ENCODE measurements around the gene DCAF16.
"Not testable (repeated sequence)": the region's sequence is repeated elsewhere in the genome, so short reads cannot be mapped to it uniquely, and the experiment has no call there.

Gene DCAF16

DNA sequence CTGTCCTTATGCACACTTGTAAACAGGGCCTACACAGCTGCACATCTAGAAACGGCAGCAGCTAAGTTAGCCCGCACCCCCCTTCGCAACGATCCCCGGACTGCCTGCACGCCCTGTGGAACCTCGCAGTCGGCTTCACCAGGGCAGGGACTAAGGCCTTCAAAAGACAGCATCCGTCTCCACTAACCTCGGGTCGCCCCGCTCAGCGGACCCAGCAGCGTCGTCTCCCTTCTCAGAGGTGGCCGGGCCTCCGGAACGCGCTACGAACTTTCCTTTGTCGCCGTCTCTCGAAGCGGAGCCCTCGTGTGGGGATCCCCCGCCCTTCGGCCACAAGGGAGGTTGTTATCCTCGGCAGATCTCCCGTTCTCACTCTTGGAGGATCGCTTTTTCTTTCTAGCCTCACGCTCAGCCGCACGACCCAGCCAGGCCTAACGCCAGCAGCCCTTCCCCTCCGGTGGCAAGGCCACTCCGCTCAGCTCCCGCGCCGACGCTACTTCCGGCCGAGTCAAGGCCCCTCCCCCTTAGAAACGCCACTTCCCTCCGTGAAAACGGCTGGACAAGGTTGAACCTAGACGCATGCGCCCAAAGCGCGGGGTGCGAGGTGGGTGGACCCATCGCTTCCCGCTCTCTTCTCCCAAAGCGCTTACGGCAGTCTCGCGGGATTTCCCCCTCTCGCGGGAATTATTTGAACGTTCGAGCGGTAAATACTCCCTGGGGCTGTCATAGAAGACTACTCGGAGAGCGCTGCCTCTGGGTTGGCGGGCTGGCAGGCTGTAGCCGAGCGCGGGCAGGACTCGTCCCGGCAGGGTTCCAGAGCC lies at the start of gene DCAF16, which contains the start of gene NCAPG:
Gene DCAF16, minus strand, starts transcription at position 498 of the 818 bp plus-strand sequence. CDS start 6,616 bp downstream, outside the sequence.
Gene NCAPG, plus strand, starts transcription at position 720 of the 818 bp plus-strand sequence. CDS start 99 bp downstream, outside the sequence.
- peak within 1 kb of the TSS; percentile 58 for H3K4me3 ChIP-seq (replicated peaks; ENCODE audit: low read depth, low read length)
- TF ChIP-seq, protein P1, sequence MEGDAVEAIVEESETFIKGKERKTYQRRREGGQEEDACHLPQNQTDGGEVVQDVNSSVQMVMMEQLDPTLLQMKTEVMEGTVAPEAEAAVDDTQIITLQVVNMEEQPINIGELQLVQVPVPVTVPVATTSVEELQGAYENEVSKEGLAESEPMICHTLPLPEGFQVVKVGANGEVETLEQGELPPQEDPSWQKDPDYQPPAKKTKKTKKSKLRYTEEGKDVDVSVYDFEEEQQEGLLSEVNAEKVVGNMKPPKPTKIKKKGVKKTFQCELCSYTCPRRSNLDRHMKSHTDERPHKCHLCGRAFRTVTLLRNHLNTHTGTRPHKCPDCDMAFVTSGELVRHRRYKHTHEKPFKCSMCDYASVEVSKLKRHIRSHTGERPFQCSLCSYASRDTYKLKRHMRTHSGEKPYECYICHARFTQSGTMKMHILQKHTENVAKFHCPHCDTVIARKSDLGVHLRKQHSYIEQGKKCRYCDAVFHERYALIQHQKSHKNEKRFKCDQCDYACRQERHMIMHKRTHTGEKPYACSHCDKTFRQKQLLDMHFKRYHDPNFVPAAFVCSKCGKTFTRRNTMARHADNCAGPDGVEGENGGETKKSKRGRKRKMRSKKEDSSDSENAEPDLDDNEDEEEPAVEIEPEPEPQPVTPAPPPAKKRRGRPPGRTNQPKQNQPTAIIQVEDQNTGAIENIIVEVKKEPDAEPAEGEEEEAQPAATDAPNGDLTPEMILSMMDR (IDR thresholded peaks at IDR 0.05; ENCODE audit: low read depth, low read length, missing control alignments) = no peak

DNA sequence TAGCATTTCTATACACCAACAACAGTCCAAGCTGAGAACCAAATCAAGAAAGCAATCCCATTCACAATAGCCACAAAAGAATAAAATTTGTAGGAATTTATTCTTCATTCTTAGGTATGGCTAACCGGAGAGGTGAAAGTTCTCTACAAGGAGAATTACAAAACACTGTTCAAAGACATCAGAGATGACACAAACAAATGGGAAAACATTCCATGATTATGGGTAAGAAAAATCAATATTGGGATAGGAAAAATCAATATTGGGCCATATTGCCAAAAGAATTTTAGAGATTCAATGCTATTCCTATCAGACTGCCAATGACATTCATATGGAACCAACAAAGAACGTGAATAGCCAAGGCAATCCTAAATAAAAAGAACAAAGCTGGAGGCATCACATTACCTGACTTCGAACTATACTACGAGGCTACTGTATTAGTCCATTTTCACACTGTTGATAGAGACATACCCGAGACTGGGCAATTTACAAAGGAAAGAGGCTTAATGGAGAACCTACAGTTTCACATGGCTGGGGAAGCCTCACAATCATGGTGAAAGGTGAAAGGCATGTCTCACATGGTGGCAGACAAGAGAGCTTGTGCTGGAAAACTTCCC lies 49.3 kb upstream of the DCAF16 start:
- TF ChIP-seq, protein P1 (IDR thresholded peaks at IDR 0.05; ENCODE audit: low read depth, low read length, missing control alignments) = no peak
- no peak for DNase-seq (ENCODE audit: extremely low read depth, low read depth)
- no peak overlapping the region for H3K4me3 ChIP-seq (replicated peaks; ENCODE audit: low read depth, low read length)

More for the DNA sequence above, at the start of gene DCAF16, which contains the start of gene NCAPG:
- peak; percentile 97 for DNase-seq (ENCODE audit: extremely low read depth, low read depth)

DNA sequence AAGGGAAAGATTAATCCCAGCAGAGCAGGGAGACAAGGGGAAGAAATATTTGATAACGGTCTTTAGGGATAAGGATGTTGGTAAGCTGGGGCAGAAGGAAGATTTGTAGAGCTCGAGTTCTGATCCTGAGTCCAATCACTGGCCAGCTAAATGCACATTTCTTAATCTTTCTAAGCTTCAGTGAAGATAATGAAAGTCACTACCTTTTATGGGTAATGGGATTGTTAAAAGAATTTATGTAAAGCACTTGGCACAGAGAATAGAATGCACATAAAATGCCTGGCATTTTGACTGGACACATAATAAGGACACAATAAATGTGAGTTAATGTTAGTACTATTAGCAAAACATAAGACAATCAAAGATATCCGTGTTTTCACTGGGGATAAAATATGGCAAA lies 43.5 kb upstream of the DCAF16 start:
- TF ChIP-seq, protein P1 (IDR thresholded peaks at IDR 0.05; ENCODE audit: low read depth, low read length, missing control alignments) = no peak
- DNase-seq (ENCODE audit: extremely low read depth, low read depth) = no peak
- H3K4me3 ChIP-seq (replicated peaks; ENCODE audit: low read depth, low read length) = no peak overlapping the region

DNA sequence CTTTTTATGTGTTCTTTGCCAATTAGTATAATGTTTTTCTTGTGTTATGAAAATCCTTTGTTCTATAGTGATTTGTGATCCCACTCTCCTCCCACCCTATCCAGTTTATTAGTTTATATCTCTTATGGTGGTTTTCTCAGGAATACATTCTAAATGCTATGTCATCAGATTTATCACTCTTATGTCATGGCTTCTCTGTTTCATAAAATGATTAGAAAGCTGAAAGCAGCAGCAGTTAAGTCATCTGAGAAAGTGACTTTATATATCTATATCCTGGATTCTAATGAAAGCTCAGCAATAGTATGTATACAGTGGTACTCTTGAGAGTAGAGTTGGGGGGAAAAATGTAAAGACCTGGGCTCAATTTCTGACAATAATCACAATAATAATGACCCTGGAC lies 41.4 kb upstream of the DCAF16 start:
- TF ChIP-seq, protein P1 (IDR thresholded peaks at IDR 0.05; ENCODE audit: low read depth, low read length, missing control alignments) = no peak
- no peak overlapping the region for H3K4me3 ChIP-seq (replicated peaks; ENCODE audit: low read depth, low read length)
- no peak for DNase-seq (ENCODE audit: extremely low read depth, low read depth)

DNA sequence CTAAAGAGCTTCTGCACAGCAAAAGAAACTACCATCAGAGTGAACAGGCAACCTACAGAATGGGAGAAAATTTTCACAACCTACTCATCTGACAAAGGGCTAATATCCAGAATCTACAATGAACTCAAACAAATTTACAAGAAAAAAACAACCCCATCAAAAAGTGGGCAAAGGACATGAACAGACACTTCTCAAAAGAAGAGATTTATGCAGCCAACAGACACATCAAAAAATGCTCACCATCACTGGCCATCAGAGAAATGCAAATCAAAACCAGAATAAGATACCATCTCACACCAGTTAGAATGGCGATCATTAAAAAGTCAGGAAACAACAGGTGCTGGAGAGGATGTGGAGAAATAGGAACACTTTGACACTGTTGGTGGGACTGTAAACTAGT lies 39.7 kb upstream of the DCAF16 start:
- not testable (repeated sequence) for DNase-seq (ENCODE audit: extremely low read depth, low read depth); H3K4me3 ChIP-seq (replicated peaks; ENCODE audit: low read depth, low read length)

DNA sequence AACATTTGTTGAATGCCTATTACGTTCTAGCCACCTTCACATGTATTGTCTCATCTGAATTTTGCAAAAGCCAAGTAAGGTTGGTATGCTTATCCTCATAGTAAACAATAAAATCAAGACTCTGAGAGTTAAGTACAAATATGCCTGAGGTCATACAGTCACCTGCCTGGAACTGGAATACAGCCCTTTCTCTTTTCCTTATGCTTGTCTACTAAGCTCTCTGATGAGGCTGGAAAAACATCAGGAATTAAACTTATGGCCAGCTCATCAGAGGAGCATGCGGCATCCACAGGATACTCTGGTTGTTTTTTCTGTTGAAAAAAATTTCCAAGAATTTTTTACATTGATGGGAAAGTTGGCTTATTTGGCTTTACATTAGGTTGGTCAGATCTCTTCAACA lies 35.7 kb upstream of the DCAF16 start:
- H3K4me3 ChIP-seq (replicated peaks; ENCODE audit: low read depth, low read length) = no peak overlapping the region
- TF ChIP-seq, protein P1 (IDR thresholded peaks at IDR 0.05; ENCODE audit: low read depth, low read length, missing control alignments) = no peak
- no peak for DNase-seq (ENCODE audit: extremely low read depth, low read depth)
